IMR-90 (cell line): ENCODE measurements around the gene ANKRD33B. TPM values are rescaled to one million over a fixed set of nuclear protein-coding genes. Genes with fewer than 3 reads are reported as not detected.

Source experiments
- ATAC-seq: fragments of 200-7000 bp; cut with Tn5 transposase; 2 replicates; pipeline ENCODE4 v1.9.1; 2020; ENCODE audit warnings: low read depth, mild to moderate bottlenecking, moderate library complexity
- BruUV-seq: library from RNA; stranded (reverse); fragments of 400-500 nt; replicated peaks from 2 replicates; lab custom pipeline; 2021; lab: Mats Ljungman, UMichigan
- CTCF ChIA-PET: fragments of 300-600 bp; formaldehyde crosslinking; extraction: SDS; loops from one replicate; lab custom pipeline; 2021; ENCODE audit warnings: antibody characterized with exemption; lab: Yijun Ruan, JAX
- POLR2A ChIA-PET: fragments of 300-600 bp; sonication (Branson Sonifier 250); formaldehyde crosslinking; loops from one replicate; lab custom pipeline; 2022; ENCODE audit warnings: antibody characterized with exemption; ENCODE audit not compliant: unreplicated experiment; lab: Charles Lee
- DNase-seq: peaks from one replicate; pipeline ENCODE4 v3.0.0; 2013
- H2AFZ ChIP-seq: replicated peaks from 2 replicates; pipeline ENCODE3; 2013; ENCODE audit warnings: low read length, mild to moderate bottlenecking; ENCODE audit not compliant: poor library complexity
- H2AK5ac ChIP-seq: 2 replicates; pipeline ENCODE4 v1.6.1; 2013; ENCODE audit warnings: low read depth, low read length, inconsistent platforms
- H2AK9ac ChIP-seq: replicated peaks from 2 replicates; pipeline ENCODE3; 2013; ENCODE audit warnings: mild to moderate bottlenecking, low read depth, low read length, moderate library complexity; ENCODE audit not compliant: poor library complexity
- H2BK120ac ChIP-seq: 2 replicates; pipeline ENCODE4 v1.6.1; 2013; ENCODE audit warnings: low read depth, low read length, inconsistent platforms
- H2BK15ac ChIP-seq: 3 replicates; pipeline ENCODE4 v1.6.1; 2013; ENCODE audit warnings: low read depth, low read length, inconsistent platforms
- H2BK20ac ChIP-seq: 2 replicates; pipeline ENCODE4 v1.6.1; 2013; ENCODE audit warnings: low read depth, mild to moderate bottlenecking, inconsistent platforms, low read length, moderate library complexity
- H2BK5ac ChIP-seq: 2 replicates; pipeline ENCODE4 v1.6.1; 2013; ENCODE audit warnings: mild to moderate bottlenecking, low read depth, low read length, inconsistent platforms; ENCODE audit not compliant: poor library complexity, severe bottlenecking
- H3K14ac ChIP-seq: replicated peaks from 2 replicates; pipeline ENCODE4 v1.6.1; 2013; ENCODE audit warnings: low read depth, low read length, inconsistent platforms
- H3K18ac ChIP-seq: 2 replicates; pipeline ENCODE4 v1.6.1; 2013; ENCODE audit warnings: low read depth, low read length, control low read depth
- H3K23ac ChIP-seq: 2 replicates; pipeline ENCODE4 v1.6.1; 2013; ENCODE audit warnings: low read depth, low read length, inconsistent platforms
- H3K27ac ChIP-seq: 2 replicates; pipeline ENCODE4 v1.5.1; 2013; ENCODE audit warnings: mild to moderate bottlenecking, control low read depth, low read length; ENCODE audit not compliant: insufficient read depth
- H3K27me3 ChIP-seq: 2 replicates; pipeline ENCODE4 v1.6.1; 2013; ENCODE audit warnings: low read length; ENCODE audit not compliant: control insufficient read depth, insufficient read depth
- H3K36me3 ChIP-seq: 2 replicates; pipeline ENCODE4 v1.6.1; 2013; ENCODE audit warnings: low read length, mixed read lengths; ENCODE audit not compliant: control insufficient read depth, insufficient read depth
- H3K4ac ChIP-seq: 2 replicates; pipeline ENCODE4 v1.6.1; 2013; ENCODE audit warnings: low read depth, low read length, inconsistent platforms
- H3K4me1 ChIP-seq: 2 replicates; pipeline ENCODE4 v1.6.1; 2013; ENCODE audit warnings: low read length, mixed read lengths; ENCODE audit not compliant: control insufficient read depth, insufficient read depth
- H3K4me2 ChIP-seq: 2 replicates; pipeline ENCODE4 v1.6.1; 2013; ENCODE audit warnings: low read depth, mild to moderate bottlenecking, control low read depth, low read length, moderate library complexity
- H3K4me3 ChIP-seq: 2 replicates; pipeline ENCODE4 v1.5.1; 2013; ENCODE audit warnings: low read depth, mild to moderate bottlenecking, control low read depth, low read length, moderate library complexity; ENCODE audit not compliant: insufficient read depth
- H3K56ac ChIP-seq: 2 replicates; pipeline ENCODE4 v1.6.1; 2013; ENCODE audit warnings: low read length, inconsistent platforms; ENCODE audit not compliant: insufficient read depth; ENCODE audit errors: extremely low read depth
- H3K79me1 ChIP-seq, 2 experiments: 2 replicates each; pipeline ENCODE4 v1.6.1; 2013; ENCODE audit warnings: low read length in 2 of 2, inconsistent platforms in 1 of 2, low read depth in 1 of 2
- H3K9ac ChIP-seq: 2 replicates; pipeline ENCODE4 v1.6.1; 2013; ENCODE audit warnings: low read depth, low read length, control low read depth
- H3K9me1 ChIP-seq: 2 replicates; pipeline ENCODE4 v1.6.1; 2013; ENCODE audit warnings: low read length, inconsistent platforms; ENCODE audit not compliant: insufficient read depth
- H3K9me3 ChIP-seq: 2 replicates; pipeline ENCODE4 v1.6.1; 2013; ENCODE audit warnings: low read length; ENCODE audit not compliant: control insufficient read depth, insufficient read depth
- H4K20me1 ChIP-seq: 2 replicates; pipeline ENCODE4 v1.6.1; 2013; ENCODE audit warnings: low read length, inconsistent platforms; ENCODE audit not compliant: insufficient read depth
- H4K5ac ChIP-seq: 2 replicates; pipeline ENCODE4 v1.6.1; 2013; ENCODE audit warnings: mild to moderate bottlenecking, low read depth, low read length, control low read depth
- H4K8ac ChIP-seq, 2 experiments: 2 replicates each; pipeline ENCODE4 v1.6.1; 2013; ENCODE audit warnings: low read depth in 2 of 2, low read length in 2 of 2, control low read depth in 1 of 2, inconsistent platforms in 1 of 2
- H4K91ac ChIP-seq: 2 replicates; pipeline ENCODE4 v1.6.1; 2013; ENCODE audit warnings: low read depth, low read length, inconsistent platforms; ENCODE audit not compliant: insufficient read depth
- CEBPB ChIP-seq: IDR thresholded peaks from 2 replicates; pipeline ENCODE4 v1.6.1; 2012; ENCODE audit warnings: low read depth, low read length, improper control_type of control experiment
- CHD1 ChIP-seq: IDR thresholded peaks from 2 replicates; pipeline ENCODE4 v1.6.1; 2012; ENCODE audit warnings: low read depth, low read length, improper control_type of control experiment
- ELK1 ChIP-seq: fragments of 150-350 bp; IDR thresholded peaks from 2 replicates; pipeline ENCODE4 v1.6.1; 2016; ENCODE audit warnings: low read depth, mild to moderate bottlenecking, low read length, moderate library complexity, borderline replicate concordance
- FOS ChIP-seq: fragments of 150-350 bp; IDR thresholded peaks from 2 replicates; pipeline ENCODE4 v1.6.1; 2016; ENCODE audit warnings: low read depth, low read length
- MAZ ChIP-seq: IDR thresholded peaks from 2 replicates; pipeline ENCODE4 v1.6.1; 2012; ENCODE audit warnings: low read depth, mild to moderate bottlenecking, low read length, improper control_type of control experiment, moderate library complexity, borderline replicate concordance
- MXI1 ChIP-seq: IDR thresholded peaks from 2 replicates; pipeline ENCODE4 v1.6.1; 2012; ENCODE audit warnings: low read depth, mild to moderate bottlenecking, low read length, moderate library complexity, borderline replicate concordance
- NFE2L2 ChIP-seq: fragments of 150-350 bp; IDR thresholded peaks from 2 replicates; pipeline ENCODE4 v1.6.1; 2016; ENCODE audit warnings: low read depth, mild to moderate bottlenecking, low read length
- POLR2A ChIP-seq: IDR thresholded peaks from 2 replicates; pipeline ENCODE4 v1.6.1; 2012; ENCODE audit warnings: mild to moderate bottlenecking, low read depth, low read length
- RCOR1 ChIP-seq: IDR thresholded peaks from 2 replicates; pipeline ENCODE4 v1.6.1; 2012; ENCODE audit warnings: mild to moderate bottlenecking, low read length, improper control_type of control experiment; ENCODE audit not compliant: insufficient replicate concordance
- RFX5 ChIP-seq: IDR thresholded peaks from 2 replicates; pipeline ENCODE4 v1.8.0; 2012; ENCODE audit warnings: low read depth, mild to moderate bottlenecking, low read length, moderate library complexity
- USF2 ChIP-seq: fragments of 150-350 bp; IDR thresholded peaks from 2 replicates; pipeline ENCODE4 v1.6.1; 2017; ENCODE audit warnings: mild to moderate bottlenecking, antibody characterized with exemption, low read length, low read depth
- WGBS, 2 experiments: methylation state at CpG; one replicate each; pipeline versions ENCODE4 v1.1.5 to v1.1.7; 2013; ENCODE audit warnings: missing lambda C conversion rate in 2 of 2; ENCODE audit not compliant: insufficient read length in 1 of 2; ENCODE audit errors: extremely low coverage in 2 of 2; 5-methylcytosine and 5-hydroxymethylcytosine counted together
- dilution Hi-C: fragments of 300-500 bp; cut with HindIII; formaldehyde crosslinking; loops from one replicate; pipeline ENCODE4 v1.14.3; 2018; ENCODE audit warnings: low sequenced_read_pairs; ENCODE audit not compliant: unreplicated experiment
- in situ Hi-C: fragments of 300-500 bp; cut with MboI; formaldehyde crosslinking; loops from 3 replicates; pipeline ENCODE4 v1.14.3; 2019; ENCODE audit warnings: low sequenced_read_pairs, inconsistent platforms, mixed read lengths
- intact Hi-C: fragments of 100-400 bp; cut with micrococcal nuclease; formaldehyde crosslinking; loops from 2 replicates; pipeline ENCODE4 v1.10.0; 2022
- polyA plus RNA-seq, 3 experiments: library from polyadenylated mRNA; depleted of rRNA; stranded (reverse); fragments of >200 nt; gene quantifications; 2 replicates each; pipeline ENCODE4 v1.2.3, GENCODE V29; 2012; ENCODE audit warnings: low replicate concordance in 1 of 3
- total RNA-seq: library from RNA; depleted of rRNA; stranded (reverse); fragments of >200 nt; gene quantifications from 2 replicates; pipeline ENCODE4 v1.2.3, GENCODE V29; 2012

The ANKRD33B gene
- total and polyA plus RNA-seq, 2 of the 4 experiments (the other 2 are of a cell fraction), result 2.5 to 3.3 TPM

- no peak overlapping the region for H2BK5ac ChIP-seq
- no TSS peak for BruUV-seq
- H3K18ac ChIP-seq, result no peak overlapping the region
- no peak overlapping the region for H3K14ac ChIP-seq
- no peak overlapping the region for H2AK9ac ChIP-seq
- H3K4ac ChIP-seq, result no peak overlapping the region
- H3K27me3 ChIP-seq, result no peaks in the 10 kb centered on the region
- no peak overlapping the region for H3K9ac ChIP-seq
- in situ Hi-C loops (no loop called here), dilution Hi-C loops (no loop called here), intact Hi-C loops (no loop called here)
- peaks cover 6% of the 10 kb centered on the region; the same call in 1 of the 2 replicates for H3K9me1 ChIP-seq
- no peak overlapping the region for H3K56ac ChIP-seq
- H2AFZ ChIP-seq, result no peak overlapping the region
- no peak overlapping the region for H2BK120ac ChIP-seq
- H2AK5ac ChIP-seq, result no peak overlapping the region
- no peak overlapping the region for H4K5ac ChIP-seq
- H3K4me2 ChIP-seq, result no peak overlapping the region
- TF ChIP-seq MAZ (no peak), NFE2L2 (no peak), RFX5 (no peak), USF2 (no peak), CHD1 (no peak), MXI1 (no peak), ELK1 (no peak), POLR2A (no peak), FOS (no peak), CEBPB (no peak), RCOR1 (no peak)
- 94% methylated on average over 3 of the region's 5 CpGs; no CpG with 5 or more reads in 1 of the 2 experiments for WGBS, 2 experiments
- H3K36me3 ChIP-seq, result peaks cover 24% of the 10 kb centered on the region; the same call in 1 of the 2 replicates
- H3K23ac ChIP-seq, result no peak overlapping the region
- H4K20me1 ChIP-seq, result peaks cover 32% of the 10 kb centered on the region; the same call in 1 of the 2 replicates
- H3K4me3 ChIP-seq, result no peak overlapping the region
- ATAC-seq (no peak), DNase-seq (no peak)
- no peak overlapping the region for H3K27ac ChIP-seq
- POLR2A ChIA-PET, result no interaction called here
- H3K4me1 ChIP-seq, result no peaks in the 10 kb centered on the region; the same call in 1 of the 2 replicates
- H2BK15ac ChIP-seq, result no peak overlapping the region
- no peaks in the 10 kb centered on the region for H3K9me3 ChIP-seq
- no peak overlapping the region for H2BK20ac ChIP-seq
- no peak overlapping the region for H4K91ac ChIP-seq
- CTCF ChIA-PET, result no interaction called here
- no peak overlapping the region for H4K8ac ChIP-seq
- peaks cover 4 to 33% of the 10 kb centered on the region in 2 experiments for H3K79me1 ChIP-seq
Measured at GRCh38 chr5:10647640-10648039, 83.8 kb downstream of the ANKRD33B start.
